ENCODE measurements around the gene METTL9.
"Not testable (repeated sequence)": the region's sequence is repeated elsewhere in the genome, so short reads cannot be mapped to it uniquely, and the experiment has no call there.

The METTL9 gene

GRCh38 chr16:21647562-21648164 is 48.3 kb downstream of the METTL9 start:
- Histone ChIP-seq H3K4me3 (ENCODE audit: insufficient read depth, low read length, poor library complexity, severe bottlenecking) (no peak overlapping the region), H3K9me2 (replicated peaks; ENCODE audit: insufficient read depth, low read length) (no peaks in the 10 kb centered on the region), H3K4me2 (ENCODE audit: low read depth, low read length, poor library complexity, severe bottlenecking) (peak overlapping the region; percentile 76), H3K27ac (ENCODE audit: low read depth, low read length) (peak overlapping the region; percentile 96), H3K27me3 (ENCODE audit: low read length) (no peaks in the 10 kb centered on the region), H2AFZ (ENCODE audit: low read depth, low read length, severe bottlenecking) (no peak overlapping the region), H3K79me2 (ENCODE audit: insufficient read depth, low read length) (no peaks in the 10 kb centered on the region), H3F3A (ENCODE audit: insufficient read depth) (peaks cover 55% of the 10 kb centered on the region), H3K36me3 (ENCODE audit: low read length) (no peaks in the 10 kb centered on the region), H4K20me1 (ENCODE audit: low read depth, low read length) (no peaks in the 10 kb centered on the region), H3K9ac (ENCODE audit: low read length) (no peak overlapping the region), H3K9me3 (ENCODE audit: insufficient read depth, low read length) (no peaks in the 10 kb centered on the region)
- TF ChIP-seq EZH2phosphoT487 (conservative IDR thresholded peaks at IDR 0.05; ENCODE audit: low read length) (no peak), CTCF (IDR thresholded peaks at IDR 0.05; ENCODE audit: insufficient read depth, low read length, poor library complexity, severe bottlenecking) (no peak)

GRCh38 chr16:21649826-21650406 is 50.5 kb downstream of the METTL9 start:
- not testable (repeated sequence) for H3K9me2 ChIP-seq (replicated peaks; ENCODE audit: insufficient read depth, low read length); H3K9me3 ChIP-seq (ENCODE audit: insufficient read depth, low read length); H3K4me2 ChIP-seq (ENCODE audit: low read depth, low read length, poor library complexity, severe bottlenecking); H3K4me3 ChIP-seq (ENCODE audit: insufficient read depth, low read length, poor library complexity, severe bottlenecking); H3K27me3 ChIP-seq (ENCODE audit: low read length); H4K20me1 ChIP-seq (ENCODE audit: low read depth, low read length); H2AFZ ChIP-seq (ENCODE audit: low read depth, low read length, severe bottlenecking); H3K36me3 ChIP-seq (ENCODE audit: low read length); H3K27ac ChIP-seq (ENCODE audit: low read depth, low read length); H3K9ac ChIP-seq (ENCODE audit: low read length); H3K79me2 ChIP-seq (ENCODE audit: insufficient read depth, low read length)
- peaks cover 39% of the 10 kb centered on the region for H3F3A ChIP-seq (ENCODE audit: insufficient read depth)

- Histone ChIP-seq H3K79me2 (ENCODE audit: insufficient read depth, low read length) (no peaks in the 10 kb centered on the region), H3F3A (ENCODE audit: insufficient read depth) (peaks cover 33% of the 10 kb centered on the region), H3K27me3 (ENCODE audit: low read length) (no peaks in the 10 kb centered on the region), H3K9ac (ENCODE audit: low read length) (no peak overlapping the region), H3K36me3 (ENCODE audit: low read length) (no peaks in the 10 kb centered on the region), H3K9me3 (ENCODE audit: insufficient read depth, low read length) (no peaks in the 10 kb centered on the region), H4K20me1 (ENCODE audit: low read depth, low read length) (no peaks in the 10 kb centered on the region), H3K27ac (ENCODE audit: low read depth, low read length) (no peak overlapping the region), H3K9me2 (replicated peaks; ENCODE audit: insufficient read depth, low read length) (no peaks in the 10 kb centered on the region), H3K4me3 (ENCODE audit: insufficient read depth, low read length, poor library complexity, severe bottlenecking) (no peak overlapping the region), H2AFZ (ENCODE audit: low read depth, low read length, severe bottlenecking) (no peak overlapping the region), H3K4me2 (ENCODE audit: low read depth, low read length, poor library complexity, severe bottlenecking) (no peak overlapping the region)
- TF ChIP-seq CTCF (IDR thresholded peaks at IDR 0.05; ENCODE audit: insufficient read depth, low read length, poor library complexity, severe bottlenecking): no peak
- no peak for TF ChIP-seq EZH2phosphoT487 (conservative IDR thresholded peaks at IDR 0.05; ENCODE audit: low read length)
These were observed 51.1 kb downstream of the METTL9 start for GRCh38 chr16:21650521-21650920.

- no peaks in the 10 kb centered on the region for H3K27me3 ChIP-seq (ENCODE audit: low read length)
- no peaks in the 10 kb centered on the region for H3K9me3 ChIP-seq (ENCODE audit: insufficient read depth, low read length)
- no peak overlapping the region for H2AFZ ChIP-seq (ENCODE audit: low read depth, low read length, severe bottlenecking)
- no peak overlapping the region for H3K4me2 ChIP-seq (ENCODE audit: low read depth, low read length, poor library complexity, severe bottlenecking)
- H3K36me3 ChIP-seq (ENCODE audit: low read length): no peaks in the 10 kb centered on the region
- H3K9ac ChIP-seq (ENCODE audit: low read length): no peak overlapping the region
- no peaks in the 10 kb centered on the region for H3K9me2 ChIP-seq (replicated peaks; ENCODE audit: insufficient read depth, low read length)
- H3K79me2 ChIP-seq (ENCODE audit: insufficient read depth, low read length): no peaks in the 10 kb centered on the region
- H3F3A ChIP-seq (ENCODE audit: insufficient read depth): peaks cover 26% of the 10 kb centered on the region
- no peak overlapping the region for H3K27ac ChIP-seq (ENCODE audit: low read depth, low read length)
- TF ChIP-seq CTCF (IDR thresholded peaks at IDR 0.05; ENCODE audit: insufficient read depth, low read length, poor library complexity, severe bottlenecking) (no peak), EZH2phosphoT487 (conservative IDR thresholded peaks at IDR 0.05; ENCODE audit: low read length) (no peak)
- no peak overlapping the region for H3K4me3 ChIP-seq (ENCODE audit: insufficient read depth, low read length, poor library complexity, severe bottlenecking)
- no peaks in the 10 kb centered on the region for H4K20me1 ChIP-seq (ENCODE audit: low read depth, low read length)
These were observed 52.1 kb downstream of the METTL9 start for GRCh38 chr16:21651515-21651914.
